ENCODE results near the gene CARMIL1. TPM values are rescaled to one million over a fixed set of nuclear protein-coding genes. Genes with fewer than 3 reads are reported as not detected.
"Not testable (repeated sequence)": the region's sequence is repeated elsewhere in the genome, so short reads cannot be mapped to it uniquely, and the experiment has no call there.

Gene CARMIL1
- polyA plus RNA-seq, 4 donors = 94.1 to 107 (median 100) TPM

DNA sequence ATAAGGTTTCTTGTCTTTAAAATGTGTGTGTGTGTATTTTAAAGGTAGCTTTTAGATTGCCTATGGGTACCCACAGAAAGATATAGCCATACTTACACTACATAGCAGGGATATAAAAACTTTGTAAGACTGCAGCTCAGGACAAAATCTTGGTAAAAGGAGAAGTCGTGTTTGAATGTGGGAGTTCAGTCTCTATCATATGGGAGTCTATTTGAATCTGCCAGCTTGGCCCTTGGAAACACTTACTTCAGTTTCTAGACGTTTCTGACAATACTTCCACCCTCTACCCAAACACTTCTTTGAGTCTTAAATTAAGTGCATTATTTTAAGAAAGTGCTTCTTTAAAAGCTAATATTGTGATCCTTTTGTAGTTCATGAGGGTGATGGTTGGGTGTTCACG is 155.7 kb downstream of the CARMIL1 start:
- DNase-seq (ENCODE audit: low read depth in 4 of 4, low spot score in 2 of 4) = no peak

DNA sequence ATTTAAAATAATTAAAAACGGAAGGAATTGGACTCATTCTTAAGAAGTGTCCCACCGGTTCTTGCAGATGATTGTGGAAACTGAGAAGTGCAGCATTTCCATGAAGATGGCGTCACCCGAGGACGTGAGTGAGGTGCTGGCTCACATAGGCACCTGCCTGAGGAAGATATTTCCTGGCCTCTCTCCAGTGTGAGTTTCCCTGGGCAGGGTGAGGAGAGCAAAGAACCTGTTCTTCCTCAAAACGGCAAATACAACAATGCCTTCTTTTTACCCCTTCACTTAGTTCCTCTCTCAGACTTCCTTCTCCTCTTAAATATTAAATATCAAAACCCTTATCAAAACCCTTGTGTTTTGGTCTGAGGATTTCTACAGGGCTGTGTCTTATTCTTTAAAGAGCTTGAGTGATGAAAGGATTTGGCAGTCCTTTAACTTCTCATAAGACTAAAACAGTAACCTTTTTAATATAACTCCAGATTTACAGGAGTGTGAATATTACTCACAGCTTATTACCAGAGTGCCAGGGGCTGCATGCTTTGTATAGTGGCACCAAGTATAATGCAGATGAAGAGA is 156.3 kb downstream of the CARMIL1 start:
- DNase-seq (ENCODE audit: low read depth in 4 of 4, low spot score in 2 of 4) = no peak

- no peak for DNase-seq (ENCODE audit: low read depth in 4 of 4, low spot score in 2 of 4)
These were observed 157.6 kb downstream of the CARMIL1 start for GRCh38 chr6:25436760-25437159.

DNA sequence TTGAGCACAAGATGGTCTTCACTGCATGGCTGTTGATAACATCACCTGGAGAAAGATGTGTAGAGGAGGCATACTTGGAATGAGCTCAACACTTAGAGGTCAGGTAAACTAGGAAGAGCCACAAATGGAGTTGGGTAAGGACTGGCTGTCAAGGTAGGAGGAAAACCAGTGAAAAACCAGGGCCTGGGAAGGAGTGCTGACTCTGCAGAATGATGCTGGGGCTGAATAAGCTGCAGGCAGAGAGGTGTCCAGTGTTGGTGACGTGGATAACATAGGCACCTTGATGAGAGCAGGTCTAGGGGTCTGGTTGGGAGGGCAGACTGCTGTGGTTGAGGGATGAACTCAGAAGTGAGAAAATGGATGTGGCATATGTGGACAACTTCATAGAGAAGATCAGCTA is 160.2 kb downstream of the CARMIL1 start:
- DNase-seq (ENCODE audit: low read depth in 4 of 4, low spot score in 2 of 4) = no peak

GRCh38 chr6:25441663-25442270 is 162.6 kb downstream of the CARMIL1 start:
- DNase-seq (ENCODE audit: low read depth in 4 of 4, low spot score in 2 of 4) = no peak

- DNase-seq (ENCODE audit: low read depth in 4 of 4, low spot score in 2 of 4) = no peak
These were observed 163.7 kb downstream of the CARMIL1 start for GRCh38 chr6:25442898-25443297.

GRCh38 chr6:25444521-25444920 is 165.3 kb downstream of the CARMIL1 start:
- not testable (repeated sequence) for DNase-seq (ENCODE audit: low read depth in 4 of 4, low spot score in 2 of 4)

- DNase-seq (ENCODE audit: low read depth in 4 of 4, low spot score in 2 of 4) = no peak
These were observed 167.8 kb downstream of the CARMIL1 start for GRCh38 chr6:25446830-25447569.

- no peak for DNase-seq (ENCODE audit: low read depth in 4 of 4, low spot score in 2 of 4)
These were observed 168.4 kb downstream of the CARMIL1 start for GRCh38 chr6:25447570-25447929.

GRCh38 chr6:25448965-25449538 is 169.9 kb downstream of the CARMIL1 start:
- DNase-seq (ENCODE audit: low read depth in 4 of 4, low spot score in 2 of 4) = no peak

GRCh38 chr6:25449774-25450173 is 170.6 kb downstream of the CARMIL1 start:
- no peak for DNase-seq (ENCODE audit: low read depth in 4 of 4, low spot score in 2 of 4)

GRCh38 chr6:25450469-25451198 is 171.5 kb downstream of the CARMIL1 start:
- no peak for DNase-seq (ENCODE audit: low read depth in 4 of 4, low spot score in 2 of 4)

DNA sequence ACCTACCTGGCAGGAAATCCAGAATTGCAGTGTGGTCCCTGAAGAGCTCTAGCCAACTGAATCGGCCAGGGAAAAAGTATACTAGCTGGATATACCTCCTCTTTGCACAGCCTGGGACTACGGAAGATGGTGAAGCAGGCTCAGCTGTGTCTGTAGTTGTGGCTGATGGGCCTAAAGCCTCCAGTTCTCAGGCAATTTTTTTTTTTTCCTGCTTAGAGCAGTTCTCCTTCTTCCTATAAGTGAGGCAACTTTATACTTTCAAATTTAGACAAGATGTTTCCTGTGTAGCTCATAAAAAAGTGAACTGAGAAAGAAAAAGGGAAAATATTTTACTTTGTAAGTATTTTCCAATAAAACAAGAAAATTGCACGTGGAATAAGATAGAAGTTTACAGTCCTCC is 172.9 kb downstream of the CARMIL1 start:
- DNase-seq (ENCODE audit: low read depth in 4 of 4, low spot score in 2 of 4) = no peak

DNA sequence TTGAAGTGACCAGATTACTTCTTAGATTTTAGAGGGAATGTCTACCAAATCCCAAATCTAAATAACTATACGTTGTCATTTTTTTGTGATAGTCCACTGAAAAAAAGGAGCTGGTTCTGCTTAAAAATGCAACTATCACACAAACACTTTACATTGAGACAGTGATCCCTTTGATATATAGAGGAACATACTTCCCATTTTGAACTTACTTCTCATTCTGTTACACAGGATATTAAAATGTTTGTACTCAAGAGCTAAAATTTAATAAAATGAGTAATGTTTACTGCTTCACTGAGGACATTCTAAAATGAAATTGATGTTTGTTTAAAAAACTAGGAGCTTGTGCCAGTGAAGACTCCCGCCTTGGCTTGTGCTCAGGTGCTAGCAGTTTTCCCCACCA is 174.1 kb downstream of the CARMIL1 start:
- DNase-seq (ENCODE audit: low read depth in 4 of 4, low spot score in 2 of 4) = no peak

DNA sequence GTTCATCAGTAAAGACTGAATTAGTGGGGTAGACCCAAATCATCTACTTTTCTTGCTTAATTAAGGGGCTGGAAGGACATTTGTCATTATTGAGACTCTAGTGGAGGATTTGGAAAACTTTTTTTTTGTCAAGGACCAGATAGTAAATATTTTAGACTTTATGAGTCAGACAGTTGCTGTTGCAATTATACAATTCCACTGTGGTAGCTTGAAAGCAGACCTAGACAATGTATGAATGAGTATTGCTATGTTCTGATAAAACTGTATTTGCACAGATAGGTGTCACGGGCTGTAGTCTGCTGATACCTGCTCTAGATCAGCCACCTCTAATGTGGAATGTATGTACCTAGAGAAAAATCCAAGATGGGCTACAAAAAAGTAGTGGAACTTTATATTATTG is 175.0 kb downstream of the CARMIL1 start:
- no peak for DNase-seq (ENCODE audit: low read depth in 4 of 4, low spot score in 2 of 4)

DNA sequence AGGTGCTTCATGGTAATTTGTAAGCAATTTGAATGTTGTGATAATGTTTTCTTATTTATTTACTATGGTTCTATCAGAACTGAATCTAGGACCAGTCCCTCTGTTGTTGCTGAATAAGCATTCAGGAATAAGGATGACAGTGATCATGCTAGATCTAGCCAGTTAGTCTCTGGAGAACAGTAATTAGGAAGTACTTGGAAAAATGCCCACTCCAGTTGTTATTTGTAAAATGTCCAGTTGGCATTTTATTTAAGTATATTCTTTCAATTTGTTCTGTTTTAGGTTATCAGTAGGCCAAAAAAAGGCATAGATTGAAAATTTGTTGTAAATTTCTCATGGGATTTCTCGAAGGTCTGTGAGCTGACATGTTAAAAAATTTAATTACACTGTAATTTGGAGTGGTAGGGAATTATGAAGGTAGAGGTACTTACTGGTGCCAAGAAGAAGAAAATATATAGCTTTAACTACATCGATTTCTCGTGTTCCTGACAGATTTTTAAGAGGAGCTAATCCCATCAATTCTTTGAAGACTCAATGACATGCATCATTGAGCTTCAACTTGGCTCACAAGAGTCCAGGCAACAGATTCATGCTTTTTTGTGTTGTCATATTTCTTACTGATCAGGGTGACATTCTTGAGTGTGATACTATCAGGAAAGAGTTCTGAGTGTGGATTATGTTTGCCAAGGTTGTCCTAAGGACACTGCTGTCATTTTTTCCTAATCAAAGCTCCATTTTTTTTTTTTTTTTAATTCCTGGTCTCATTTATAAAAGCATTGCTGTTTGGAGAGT is 177.3 kb downstream of the CARMIL1 start:
- DNase-seq (ENCODE audit: low read depth in 4 of 4, low spot score in 2 of 4) = no peak

- DNase-seq (ENCODE audit: low read depth in 4 of 4, low spot score in 2 of 4) = no peak
These were observed 178.3 kb downstream of the CARMIL1 start for GRCh38 chr6:25457516-25457915.

GRCh38 chr6:25458485-25458884 is 179.3 kb downstream of the CARMIL1 start:
- DNase-seq (ENCODE audit: low read depth in 4 of 4, low spot score in 2 of 4) = no peak

DNA sequence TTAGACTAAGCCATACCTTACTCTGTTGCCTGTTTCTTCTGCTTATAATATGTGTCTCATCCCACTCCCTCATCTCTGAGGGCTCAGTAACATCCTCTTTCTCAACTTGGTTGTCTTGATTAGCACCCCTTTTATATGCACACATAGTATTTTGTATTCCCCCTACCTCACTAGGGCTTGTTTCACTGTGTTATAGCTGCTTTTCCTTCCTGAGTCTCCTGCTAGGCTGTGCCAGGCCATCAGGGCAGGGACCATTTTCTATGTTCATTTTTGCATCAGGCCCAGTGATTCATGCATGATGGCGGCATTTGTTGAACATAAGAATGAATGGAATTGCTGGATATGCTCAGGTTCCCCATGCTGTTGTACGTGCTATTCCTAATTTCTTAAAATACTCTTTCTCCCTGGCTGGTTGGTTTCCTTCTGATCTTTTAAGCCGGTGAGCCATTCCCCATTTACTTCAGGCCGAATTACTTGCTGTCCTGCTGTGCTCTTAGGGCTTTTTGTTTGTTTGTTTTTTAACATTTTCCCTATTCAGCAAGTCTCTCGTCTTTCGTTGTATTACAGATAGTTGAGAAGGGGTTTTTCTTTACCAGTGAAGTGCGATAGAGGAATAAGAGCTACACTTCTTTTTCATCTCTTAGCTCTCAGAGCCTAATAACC is 183.2 kb downstream of the CARMIL1 start:
- no peak for DNase-seq (ENCODE audit: low read depth in 4 of 4, low spot score in 2 of 4)

DNA sequence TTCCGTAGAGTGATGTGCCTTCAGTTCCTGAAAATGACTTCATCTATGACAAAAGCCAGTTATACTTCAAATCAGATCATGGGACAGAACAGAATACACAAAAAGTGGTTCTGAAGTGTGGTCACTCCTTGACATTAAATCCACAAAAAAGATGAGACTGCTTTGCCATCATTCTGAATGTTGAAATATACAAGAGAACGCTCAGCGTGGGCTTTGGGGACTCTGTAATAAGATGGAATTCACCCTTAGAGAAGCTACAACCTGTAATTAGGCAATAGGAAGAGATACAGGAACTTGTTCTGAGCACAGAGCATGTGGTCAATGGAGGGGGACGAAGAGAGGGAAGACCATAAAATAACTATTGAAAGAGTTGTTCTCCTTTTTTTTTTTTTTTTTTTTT is 184.3 kb downstream of the CARMIL1 start:
- no peak for DNase-seq (ENCODE audit: low read depth in 4 of 4, low spot score in 2 of 4)
